ENCODE measurements around the gene KCTD11. TPM values are rescaled to one million over a fixed set of nuclear protein-coding genes. Genes with fewer than 3 reads are reported as not detected.

The KCTD11 gene
- total and polyA plus RNA-seq, 2 of the 13 experiments (the other 11 are each of a cell fraction or from before 2014, with no cell fraction given): 1.6 to 2.6 TPM

- TF ChIP-seq UBTF (CRISPR knock-in tag; IDR thresholded peaks at IDR 0.05): peak; percentile 32; the same call in 1 of the 2 replicates
- 0 out of 2 replicates have a peak, but pooled peaks have one; percentile 49 for TF ChIP-seq ATF7-NPFF (CRISPR knock-in tag; IDR thresholded peaks at IDR 0.05; ENCODE audit: low read depth)
- no peak for TF ChIP-seq RBM39 (IDR thresholded peaks at IDR 0.05; ENCODE audit: low read depth, low read length, poor library complexity, severe bottlenecking)
- TF ChIP-seq PRMT3 (CRISPR knock-in tag; IDR thresholded peaks at IDR 0.05; ENCODE audit: borderline replicate concordance, low read depth): no peak
- peak; percentile 95; the same call in 1 of the 2 replicates for TF ChIP-seq FOXO4 (CRISPR knock-in tag; conservative IDR thresholded peaks at IDR 0.05)
- TF ChIP-seq SAP130 (CRISPR knock-in tag; IDR thresholded peaks at IDR 0.05; ENCODE audit: low read depth): peak; percentile 43
- no peak for TF ChIP-seq NFYB (CRISPR knock-in tag; IDR thresholded peaks at IDR 0.05)
- no peak for TF ChIP-seq BORCS8-MEF2B (CRISPR knock-in tag; IDR thresholded peaks at IDR 0.05)
- peak; percentile 73; the same call in 1 of the 2 replicates for TF ChIP-seq ZMYM4 (CRISPR knock-in tag; IDR thresholded peaks at IDR 0.05)
- peak; percentile 62; the same call in 1 of the 2 replicates for TF ChIP-seq ZNF724P (CRISPR knock-in tag; IDR thresholded peaks at IDR 0.05; ENCODE audit: borderline replicate concordance)
- TF ChIP-seq PHF8 (CRISPR knock-in tag; IDR thresholded peaks at IDR 0.05): peak; percentile 72
These were observed 29.1 kb downstream of the KCTD11 start, which contains the start of gene TNK1 (continued) for GRCh38 chr17:7380855-7381683.
